IPS-18a (cell line): ENCODE results near the gene RAD51D.

ENCODE experiments used
- H3K27ac ChIP-seq: one replicate; pipeline ENCODE4 v1.5.1; 2013; ENCODE audit warnings: low read length
- H3K27me3 ChIP-seq: one replicate; pipeline ENCODE4 v1.6.1; 2013; ENCODE audit warnings: mild to moderate bottlenecking, low read length; ENCODE audit not compliant: control insufficient read depth, insufficient read depth
- H3K36me3 ChIP-seq: one replicate; pipeline ENCODE4 v1.6.1; 2013; ENCODE audit warnings: low read depth, low read length; ENCODE audit not compliant: control insufficient read depth
- H3K4me1 ChIP-seq: one replicate; pipeline ENCODE4 v1.6.1; 2013; ENCODE audit warnings: low read depth, low read length; ENCODE audit not compliant: control insufficient read depth
- H3K4me3 ChIP-seq: one replicate; pipeline ENCODE4 v1.5.1; 2013; ENCODE audit warnings: low read length
- H3K9ac ChIP-seq: one replicate; pipeline ENCODE4 v1.6.1; 2013; ENCODE audit warnings: mild to moderate bottlenecking, low read length, moderate library complexity
- H3K9me3 ChIP-seq: one replicate; pipeline ENCODE4 v1.6.1; 2013; ENCODE audit warnings: low read depth, low read length; ENCODE audit not compliant: control insufficient read depth

The RAD51D gene

GRCh38 chr17:35119370-35120165 lies at the start of gene RAD51D:
RAD51D (minus strand) TSS chr17:35119860; CDS start chr17:35119613, 247 bp downstream.
- Histone ChIP-seq H3K27ac (no peak within 1 kb of the TSS), H3K9ac (peak within 1 kb of the TSS; percentile 71), H3K36me3 (no peaks in the 10 kb centered on the region), H3K27me3 (peaks cover 14% of the 10 kb centered on the region), H3K4me1 (no peaks in the 10 kb centered on the region), H3K4me3 (peak within 1 kb of the TSS; percentile 89), H3K9me3 (no peaks in the 10 kb centered on the region)

GRCh38 chr17:35167666-35168065 lies 48.0 kb upstream of the RAD51D start:
- Histone ChIP-seq H3K9ac (no peak overlapping the region), H3K9me3 (no peaks in the 10 kb centered on the region), H3K4me1 (no peaks in the 10 kb centered on the region), H3K27me3 (no peaks in the 10 kb centered on the region), H3K4me3 (no peak overlapping the region), H3K27ac (no peak overlapping the region), H3K36me3 (no peaks in the 10 kb centered on the region)

- H3K36me3 ChIP-seq, result no peaks in the 10 kb centered on the region
- no peak overlapping the region for H3K27ac ChIP-seq
- no peak overlapping the region for H3K4me3 ChIP-seq
- H3K27me3 ChIP-seq, result no peaks in the 10 kb centered on the region
- H3K9me3 ChIP-seq, result no peaks in the 10 kb centered on the region
- no peaks in the 10 kb centered on the region for H3K4me1 ChIP-seq
- H3K9ac ChIP-seq, result no peak overlapping the region
Measured at GRCh38 chr17:35167046-35167445, 47.4 kb upstream of the RAD51D start.

GRCh38 chr17:35166526-35166925 lies 46.9 kb upstream of the RAD51D start:
- Histone ChIP-seq H3K36me3 (no peaks in the 10 kb centered on the region), H3K4me3 (no peak overlapping the region), H3K9me3 (no peaks in the 10 kb centered on the region), H3K4me1 (peaks cover 2% of the 10 kb centered on the region), H3K9ac (no peak overlapping the region), H3K27ac (no peak overlapping the region), H3K27me3 (no peaks in the 10 kb centered on the region)

GRCh38 chr17:35164716-35165115 lies 45.1 kb upstream of the RAD51D start:
- Histone ChIP-seq H3K27me3 (no peaks in the 10 kb centered on the region), H3K36me3 (no peaks in the 10 kb centered on the region), H3K9me3 (no peaks in the 10 kb centered on the region), H3K9ac (no peak overlapping the region), H3K27ac (no peak overlapping the region), H3K4me1 (peaks cover 6% of the 10 kb centered on the region), H3K4me3 (no peak overlapping the region)

GRCh38 chr17:35163886-35164285 lies 44.2 kb upstream of the RAD51D start:
- Histone ChIP-seq H3K4me1 (peaks cover 6% of the 10 kb centered on the region), H3K27me3 (no peaks in the 10 kb centered on the region), H3K9ac (no peak overlapping the region), H3K36me3 (no peaks in the 10 kb centered on the region), H3K9me3 (no peaks in the 10 kb centered on the region), H3K27ac (no peak overlapping the region), H3K4me3 (no peak overlapping the region)

- H3K4me1 ChIP-seq, result peaks cover 6% of the 10 kb centered on the region
- no peaks in the 10 kb centered on the region for H3K9me3 ChIP-seq
- H3K4me3 ChIP-seq, result no peak overlapping the region
- H3K27me3 ChIP-seq, result no peaks in the 10 kb centered on the region
- no peak overlapping the region for H3K27ac ChIP-seq
- H3K36me3 ChIP-seq, result no peaks in the 10 kb centered on the region
- H3K9ac ChIP-seq, result no peak overlapping the region
Measured at GRCh38 chr17:35162755-35163154, 43.1 kb upstream of the RAD51D start.

GRCh38 chr17:35161281-35161761 lies 41.7 kb upstream of the RAD51D start:
- H3K36me3 ChIP-seq, result no peaks in the 10 kb centered on the region
- no peak overlapping the region for H3K4me3 ChIP-seq
- no peak overlapping the region for H3K9ac ChIP-seq
- H3K27me3 ChIP-seq, result no peaks in the 10 kb centered on the region
- no peaks in the 10 kb centered on the region for H3K9me3 ChIP-seq
- no peak overlapping the region for H3K27ac ChIP-seq
- peaks cover 6% of the 10 kb centered on the region for H3K4me1 ChIP-seq

GRCh38 chr17:35160354-35161201 lies 40.9 kb upstream of the RAD51D start:
- H3K36me3 ChIP-seq, result no peaks in the 10 kb centered on the region
- H3K9me3 ChIP-seq, result no peaks in the 10 kb centered on the region
- no peak overlapping the region for H3K27ac ChIP-seq
- H3K4me1 ChIP-seq, result peaks cover 6% of the 10 kb centered on the region
- no peaks in the 10 kb centered on the region for H3K27me3 ChIP-seq
- H3K4me3 ChIP-seq, result no peak overlapping the region
- H3K9ac ChIP-seq, result no peak overlapping the region

GRCh38 chr17:35159940-35160339 lies 40.3 kb upstream of the RAD51D start:
- no peaks in the 10 kb centered on the region for H3K27me3 ChIP-seq

GRCh38 chr17:35155246-35155645 lies 35.6 kb upstream of the RAD51D start:
- no peaks in the 10 kb centered on the region for H3K36me3 ChIP-seq
- H3K27me3 ChIP-seq, result no peaks in the 10 kb centered on the region
- no peaks in the 10 kb centered on the region for H3K4me1 ChIP-seq
- H3K4me3 ChIP-seq, result no peak overlapping the region
- H3K27ac ChIP-seq, result no peak overlapping the region
- H3K9me3 ChIP-seq, result no peaks in the 10 kb centered on the region
- no peak overlapping the region for H3K9ac ChIP-seq

More at GRCh38 chr17:35159940-35160339, 40.3 kb upstream of the RAD51D start:
- Histone ChIP-seq H3K9ac (no peak overlapping the region), H3K36me3 (no peaks in the 10 kb centered on the region), H3K27ac (no peak overlapping the region), H3K4me3 (no peak overlapping the region), H3K9me3 (no peaks in the 10 kb centered on the region), H3K4me1 (peaks cover 6% of the 10 kb centered on the region)
